Measurements from ENCODE around the gene SNRPB.

Gene SNRPB

GRCh38 chr20:2418388-2418787 lies 52.2 kb downstream of the SNRPB start:
- DNase-seq = no peak

- DNase-seq = no peak
Measured at GRCh38 chr20:2417213-2417541, 53.4 kb downstream of the SNRPB start.

DNA sequence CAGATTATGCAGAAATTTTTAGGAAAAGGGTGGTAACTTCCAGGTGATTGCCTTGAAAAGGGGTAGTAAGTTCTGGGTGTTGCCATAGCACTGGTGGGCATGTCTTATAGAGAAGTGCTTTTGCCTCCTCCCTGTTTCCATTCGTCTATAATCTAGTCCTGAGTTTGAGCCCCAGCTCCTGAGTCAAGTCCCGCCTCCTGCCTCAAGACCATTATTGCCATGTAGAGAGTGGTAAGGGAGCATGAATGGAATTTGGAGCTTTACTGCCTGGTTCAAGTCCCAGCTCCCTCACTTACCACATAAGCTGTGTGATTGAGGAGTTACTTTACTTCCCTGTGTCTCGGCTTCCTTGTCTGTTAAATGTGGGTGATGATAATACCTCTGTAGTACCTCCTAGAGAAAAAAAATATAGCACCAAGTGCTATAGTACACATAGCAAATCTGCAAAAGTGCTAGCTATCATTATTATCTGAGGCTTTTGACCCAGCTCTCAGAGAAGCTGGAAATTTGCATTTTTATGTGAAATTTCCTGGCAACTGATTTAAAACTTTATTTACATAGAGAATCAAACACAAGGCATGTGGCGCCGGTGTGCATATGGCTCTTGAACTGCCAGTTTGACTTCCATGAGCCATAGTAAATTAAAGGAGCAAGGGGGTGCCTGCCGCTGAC lies 53.9 kb downstream of the SNRPB start:
- no peak for DNase-seq

All from Kasumi-1 (cell line).